ENCODE measurements around the gene GALNT2. TPM values are rescaled to one million over a fixed set of nuclear protein-coding genes. Genes with fewer than 3 reads are reported as not detected.

GALNT2 gene
- polyA plus RNA-seq, 2 donors = 11.2 to 15.3 TPM

DNA sequence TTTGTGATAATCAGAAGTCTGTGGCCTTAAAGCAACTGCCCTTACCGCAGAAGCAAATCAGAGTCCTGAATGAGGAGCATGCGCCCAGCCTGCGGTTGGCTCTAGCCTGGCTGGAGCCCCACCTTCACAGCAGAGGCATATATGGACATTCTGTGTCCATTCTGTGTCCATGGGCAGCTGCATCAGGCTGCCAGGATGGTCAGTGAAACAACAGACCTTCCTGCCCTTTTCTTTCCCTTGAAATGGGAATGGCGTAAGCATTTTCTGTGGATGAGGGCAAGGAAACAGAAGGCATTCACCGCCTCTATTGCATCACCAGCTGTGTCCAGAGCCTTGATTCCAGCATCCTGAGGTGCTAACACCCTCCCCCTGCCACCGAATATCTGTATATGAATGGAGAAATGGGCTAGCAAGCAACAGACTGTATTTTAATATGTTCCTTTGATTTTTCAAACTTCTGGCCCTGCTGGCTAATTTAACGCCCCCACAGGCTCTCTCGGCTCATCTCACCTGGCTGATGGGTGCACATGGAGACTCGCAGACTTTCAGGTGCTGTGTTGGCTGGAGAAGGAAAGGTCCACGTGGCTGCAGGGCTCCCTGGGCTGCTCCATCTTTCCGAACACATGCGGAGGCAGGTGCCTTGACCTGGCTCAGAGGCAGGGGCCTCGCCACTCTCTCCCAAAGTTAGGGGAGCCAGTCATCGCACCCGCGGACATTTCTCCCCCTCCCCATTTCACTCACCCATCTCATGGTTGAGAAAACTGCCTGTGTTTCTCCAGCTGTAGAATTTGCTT is 159.2 kb downstream of the GALNT2 start:
- Histone ChIP-seq H3K9me3 (ENCODE audit: control insufficient read depth in 2 of 2, insufficient read depth in 1 of 2, low read depth in 1 of 2, low read length in 1 of 2) (no peaks in the 10 kb centered on the region), H3K27me3 (ENCODE audit: control insufficient read depth in 1 of 2, insufficient read depth in 2 of 2, low read length in 2 of 2) (no peaks in the 10 kb centered on the region), H3K27ac (ENCODE audit: low read depth in 2 of 2, low read length in 1 of 2) (no peak overlapping the region), H3K4me1 (ENCODE audit: control insufficient read depth in 2 of 2, insufficient read depth in 2 of 2, low read length in 1 of 2) (no peaks in the 10 kb centered on the region), H3K36me3 (ENCODE audit: control insufficient read depth in 2 of 2, insufficient read depth in 2 of 2, low read length in 1 of 2) (no peaks in the 10 kb centered on the region), H3K4me3 (ENCODE audit: low read depth in 1 of 2, low read length in 2 of 2) (no peak overlapping the region)
- 88% methylated on average over 16 of the region's 16 CpGs for WGBS, 2 donors

DNA sequence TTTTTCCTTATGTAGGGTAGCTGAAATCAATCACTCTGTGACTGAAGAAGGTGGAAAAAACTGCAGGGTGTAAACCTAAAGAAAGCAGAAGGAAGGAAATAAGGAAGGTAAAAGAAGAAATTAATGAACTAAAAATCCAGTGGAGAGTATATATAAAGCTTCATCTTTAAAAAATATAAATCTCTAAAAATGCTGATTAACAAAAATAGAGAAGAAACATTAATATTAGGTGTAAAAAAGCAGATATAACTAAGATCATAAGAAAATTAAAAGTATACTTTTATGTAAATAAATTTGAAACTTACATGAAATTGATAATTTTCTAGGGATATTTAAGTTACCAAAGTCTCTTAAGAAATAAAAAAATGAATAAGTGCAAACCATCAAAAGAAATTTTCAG is 159.8 kb downstream of the GALNT2 start:
- H3K27ac ChIP-seq (ENCODE audit: low read depth in 2 of 2, low read length in 1 of 2) = no peak overlapping the region
- H3K4me1 ChIP-seq (ENCODE audit: control insufficient read depth in 2 of 2, insufficient read depth in 2 of 2, low read length in 1 of 2) = no peaks in the 10 kb centered on the region
- no peak overlapping the region for H3K4me3 ChIP-seq (ENCODE audit: low read depth in 1 of 2, low read length in 2 of 2)
- no peaks in the 10 kb centered on the region for H3K27me3 ChIP-seq (ENCODE audit: control insufficient read depth in 1 of 2, insufficient read depth in 2 of 2, low read length in 2 of 2)
- no peaks in the 10 kb centered on the region for H3K36me3 ChIP-seq (ENCODE audit: control insufficient read depth in 2 of 2, insufficient read depth in 2 of 2, low read length in 1 of 2)
- H3K9me3 ChIP-seq (ENCODE audit: control insufficient read depth in 2 of 2, insufficient read depth in 1 of 2, low read depth in 1 of 2, low read length in 1 of 2) = no peaks in the 10 kb centered on the region

DNA sequence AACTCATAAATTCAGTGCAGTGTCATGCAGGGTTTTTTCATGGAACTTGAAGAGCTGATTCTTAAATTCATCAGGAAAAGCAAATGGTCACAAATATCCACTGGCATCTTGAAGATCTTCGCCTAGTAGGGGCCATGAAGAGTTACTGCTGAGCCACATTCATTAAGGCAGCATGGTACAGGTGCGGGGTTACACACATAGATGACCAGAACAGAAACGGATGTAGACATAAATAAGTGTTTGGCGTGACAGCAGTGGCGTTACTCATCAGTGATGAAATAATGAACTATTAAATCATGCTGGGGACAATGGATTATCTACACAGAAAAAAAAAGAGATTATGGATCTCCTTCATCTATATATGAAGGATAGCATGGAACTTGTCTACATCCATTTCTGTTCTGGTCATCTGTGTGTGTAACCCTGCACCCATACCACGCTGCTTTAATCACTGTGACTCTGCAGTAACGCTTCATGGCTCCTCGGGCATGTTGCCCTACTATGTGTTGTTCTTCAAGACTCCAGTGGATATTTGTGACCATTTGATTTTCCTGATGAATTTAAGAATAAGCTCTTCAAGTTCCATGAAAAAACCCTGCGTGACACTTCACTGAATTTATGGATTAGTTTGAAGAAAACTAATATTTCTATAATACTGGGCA is 161.3 kb downstream of the GALNT2 start:
- Histone ChIP-seq H3K4me1 (ENCODE audit: control insufficient read depth in 2 of 2, insufficient read depth in 2 of 2, low read length in 1 of 2) (no peaks in the 10 kb centered on the region), H3K9me3 (ENCODE audit: control insufficient read depth in 2 of 2, insufficient read depth in 1 of 2, low read depth in 1 of 2, low read length in 1 of 2) (no peaks in the 10 kb centered on the region), H3K27me3 (ENCODE audit: control insufficient read depth in 1 of 2, insufficient read depth in 2 of 2, low read length in 2 of 2) (no peaks in the 10 kb centered on the region), H3K27ac (ENCODE audit: low read depth in 2 of 2, low read length in 1 of 2) (no peak overlapping the region), H3K4me3 (ENCODE audit: low read depth in 1 of 2, low read length in 2 of 2) (no peak overlapping the region), H3K36me3 (ENCODE audit: control insufficient read depth in 2 of 2, insufficient read depth in 2 of 2, low read length in 1 of 2) (no peaks in the 10 kb centered on the region)
- WGBS, 2 donors = 89 to 90% methylated on average over 9 of the region's 9 CpGs

DNA sequence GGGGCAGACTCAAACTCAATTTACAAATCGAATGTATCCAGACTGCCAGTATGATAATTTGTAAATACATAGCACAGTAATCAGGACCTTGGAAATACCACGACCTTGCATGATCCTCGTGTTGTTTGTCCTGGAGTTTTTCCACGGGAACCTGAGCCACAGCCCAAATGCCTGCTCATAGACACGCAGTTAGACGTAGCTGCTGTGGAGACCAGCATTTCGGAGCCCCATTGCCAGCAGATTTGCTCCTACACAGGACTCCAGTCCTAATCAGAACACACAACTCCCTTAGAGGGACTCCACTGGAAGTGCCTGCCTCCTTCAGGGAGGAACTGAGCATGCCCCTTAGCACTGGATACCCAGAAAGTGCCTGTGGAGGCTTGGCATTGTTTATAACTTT is 163.2 kb downstream of the GALNT2 start:
- Histone ChIP-seq H3K4me3 (ENCODE audit: low read depth in 1 of 2, low read length in 2 of 2) (no peak overlapping the region), H3K27ac (ENCODE audit: low read depth in 2 of 2, low read length in 1 of 2) (no peak overlapping the region), H3K27me3 (ENCODE audit: control insufficient read depth in 1 of 2, insufficient read depth in 2 of 2, low read length in 2 of 2) (no peaks in the 10 kb centered on the region), H3K4me1 (ENCODE audit: control insufficient read depth in 2 of 2, insufficient read depth in 2 of 2, low read length in 1 of 2) (no peaks in the 10 kb centered on the region), H3K9me3 (ENCODE audit: control insufficient read depth in 2 of 2, insufficient read depth in 1 of 2, low read depth in 1 of 2, low read length in 1 of 2) (no peaks in the 10 kb centered on the region), H3K36me3 (ENCODE audit: control insufficient read depth in 2 of 2, insufficient read depth in 2 of 2, low read length in 1 of 2) (no peaks in the 10 kb centered on the region)
- WGBS, 2 donors = 69 to 73% methylated on average over 7 of the region's 7 CpGs

DNA sequence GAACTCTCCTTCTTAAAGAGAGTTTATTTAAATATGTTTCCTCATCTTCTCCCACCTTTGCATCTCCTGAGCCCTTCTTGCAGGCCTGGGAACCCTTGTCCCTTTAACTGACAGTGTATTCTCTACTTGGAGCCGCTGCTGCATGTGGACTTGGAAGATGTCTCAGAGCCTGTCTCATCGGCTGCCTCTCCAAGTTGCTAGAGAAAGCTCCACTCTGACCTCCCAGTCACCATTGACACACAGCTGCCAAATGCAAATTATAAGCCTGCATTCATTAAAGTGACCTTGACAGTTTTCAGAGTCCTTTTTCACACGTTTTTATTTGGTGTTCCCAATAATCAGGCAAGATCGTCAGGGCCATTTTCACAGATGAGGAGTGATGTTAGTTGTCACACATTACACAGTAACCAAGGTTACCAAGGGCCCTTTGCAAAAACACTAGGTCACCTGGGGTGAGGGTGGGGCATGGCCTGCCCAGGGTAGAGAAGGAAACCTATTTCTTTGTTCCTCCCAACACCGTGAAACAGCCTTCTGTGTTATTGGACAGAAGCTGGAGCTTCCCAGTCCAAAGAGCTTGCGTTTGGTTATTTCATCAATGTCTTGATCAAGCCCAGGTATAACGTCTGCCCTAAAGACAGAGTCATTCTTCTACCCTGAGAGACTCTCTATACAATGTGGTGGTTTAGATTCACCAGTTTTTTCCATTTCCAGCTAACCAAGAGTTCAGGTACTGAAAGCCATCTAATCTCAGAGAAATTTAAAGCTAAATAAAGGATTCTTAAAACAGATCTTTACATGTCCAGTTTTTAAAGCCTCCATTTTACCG is 164.1 kb downstream of the GALNT2 start:
- Histone ChIP-seq H3K9me3 (ENCODE audit: control insufficient read depth in 2 of 2, insufficient read depth in 1 of 2, low read depth in 1 of 2, low read length in 1 of 2) (no peaks in the 10 kb centered on the region), H3K27ac (ENCODE audit: low read depth in 2 of 2, low read length in 1 of 2) (no peak overlapping the region), H3K27me3 (ENCODE audit: control insufficient read depth in 1 of 2, insufficient read depth in 2 of 2, low read length in 2 of 2) (no peaks in the 10 kb centered on the region), H3K36me3 (ENCODE audit: control insufficient read depth in 2 of 2, insufficient read depth in 2 of 2, low read length in 1 of 2) (peaks cover 0 to 3% of the 10 kb centered on the region in 2 donors), H3K4me3 (ENCODE audit: low read depth in 1 of 2, low read length in 2 of 2) (no peak overlapping the region), H3K4me1 (ENCODE audit: control insufficient read depth in 2 of 2, insufficient read depth in 2 of 2, low read length in 1 of 2) (no peaks in the 10 kb centered on the region)
- 68 to 77% methylated on average over 8 of the region's 8 CpGs for WGBS, 2 donors

DNA sequence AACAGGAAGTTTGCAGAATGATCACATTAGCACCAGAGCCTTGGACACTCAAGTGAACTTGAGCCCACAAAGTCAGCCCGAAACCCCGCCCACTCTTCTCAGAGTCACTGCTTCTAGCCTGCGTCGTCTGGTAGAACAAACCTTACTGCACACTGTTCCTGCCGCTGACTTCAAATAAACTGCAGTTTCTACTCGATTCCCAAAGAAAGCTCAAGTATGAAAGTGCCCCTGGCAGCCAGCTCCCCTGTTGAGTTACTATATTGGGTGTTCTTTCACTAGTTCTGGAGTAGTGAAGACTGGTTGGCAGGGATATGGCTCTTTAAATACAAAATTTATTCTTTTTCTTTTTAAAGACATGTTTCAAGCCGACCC is 164.7 kb downstream of the GALNT2 start:
- no peaks in the 10 kb centered on the region for H3K9me3 ChIP-seq (ENCODE audit: control insufficient read depth in 2 of 2, insufficient read depth in 1 of 2, low read depth in 1 of 2, low read length in 1 of 2)
- no peak overlapping the region for H3K27ac ChIP-seq (ENCODE audit: low read depth in 2 of 2, low read length in 1 of 2)
- H3K4me1 ChIP-seq (ENCODE audit: control insufficient read depth in 2 of 2, insufficient read depth in 2 of 2, low read length in 1 of 2) = no peaks in the 10 kb centered on the region
- peaks cover 0 to 3% of the 10 kb centered on the region in 2 donors for H3K36me3 ChIP-seq (ENCODE audit: control insufficient read depth in 2 of 2, insufficient read depth in 2 of 2, low read length in 1 of 2)
- H3K27me3 ChIP-seq (ENCODE audit: control insufficient read depth in 1 of 2, insufficient read depth in 2 of 2, low read length in 2 of 2) = no peaks in the 10 kb centered on the region
- no peak overlapping the region for H3K4me3 ChIP-seq (ENCODE audit: low read depth in 1 of 2, low read length in 2 of 2)
- 49 to 67% methylated on average over 7 of the region's 7 CpGs for WGBS, 2 donors

DNA sequence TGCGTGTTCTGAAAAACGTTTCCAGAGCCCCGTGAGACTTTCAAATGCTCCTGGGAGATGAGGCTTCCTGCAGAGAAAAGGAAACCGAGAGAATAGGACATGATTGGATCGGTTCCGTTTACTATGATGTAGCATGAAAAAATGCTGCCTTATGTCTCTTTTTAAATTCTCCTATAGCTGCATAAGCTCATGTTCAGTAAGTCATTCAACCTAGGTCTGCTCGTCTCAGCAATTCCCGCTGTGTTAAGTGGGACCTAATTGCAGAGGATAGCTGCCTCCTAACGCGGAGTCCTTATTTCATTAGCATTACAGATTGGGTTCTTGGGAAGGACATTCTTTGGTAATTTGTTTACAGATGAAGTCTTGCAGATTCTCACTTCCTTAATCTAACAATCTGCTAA is 165.3 kb downstream of the GALNT2 start:
- Histone ChIP-seq H3K4me1 (ENCODE audit: control insufficient read depth in 2 of 2, insufficient read depth in 2 of 2, low read length in 1 of 2) (no peaks in the 10 kb centered on the region), H3K27ac (ENCODE audit: low read depth in 2 of 2, low read length in 1 of 2) (no peak overlapping the region), H3K27me3 (ENCODE audit: control insufficient read depth in 1 of 2, insufficient read depth in 2 of 2, low read length in 2 of 2) (no peaks in the 10 kb centered on the region), H3K9me3 (ENCODE audit: control insufficient read depth in 2 of 2, insufficient read depth in 1 of 2, low read depth in 1 of 2, low read length in 1 of 2) (no peaks in the 10 kb centered on the region), H3K4me3 (ENCODE audit: low read depth in 1 of 2, low read length in 2 of 2) (no peak overlapping the region), H3K36me3 (ENCODE audit: control insufficient read depth in 2 of 2, insufficient read depth in 2 of 2, low read length in 1 of 2) (peaks cover 0 to 3% of the 10 kb centered on the region in 2 donors)
- 85% methylated on average over 10 of the region's 10 CpGs for WGBS, 2 donors

DNA sequence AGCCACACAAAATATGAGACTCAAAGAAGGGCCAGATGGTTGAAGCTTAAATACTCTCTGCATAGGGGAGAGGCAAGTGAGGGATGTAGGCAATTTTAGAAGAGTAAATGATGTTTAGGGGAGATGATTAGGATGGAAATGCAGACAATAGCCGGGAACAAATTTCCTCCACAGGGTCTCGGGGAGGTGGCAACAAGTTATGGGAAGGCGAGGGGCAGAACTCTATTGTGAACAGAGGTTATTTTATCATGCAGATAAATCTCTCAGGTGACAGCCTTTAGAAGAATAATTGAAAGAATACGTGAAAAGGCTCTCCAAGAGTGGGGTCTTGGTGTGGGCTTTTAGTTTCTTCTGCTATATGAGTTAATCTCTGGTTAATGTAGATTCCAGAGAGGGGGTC is 166.7 kb downstream of the GALNT2 start:
- WGBS, 2 donors = 97 to 98% methylated on average over 4 of the region's 4 CpGs
- H3K4me1 ChIP-seq (ENCODE audit: control insufficient read depth in 2 of 2, insufficient read depth in 2 of 2, low read length in 1 of 2) = no peaks in the 10 kb centered on the region
- H3K9me3 ChIP-seq (ENCODE audit: control insufficient read depth in 2 of 2, insufficient read depth in 1 of 2, low read depth in 1 of 2, low read length in 1 of 2) = no peaks in the 10 kb centered on the region
- no peak overlapping the region for H3K27ac ChIP-seq (ENCODE audit: low read depth in 2 of 2, low read length in 1 of 2)
- H3K36me3 ChIP-seq (ENCODE audit: control insufficient read depth in 2 of 2, insufficient read depth in 2 of 2, low read length in 1 of 2) = peaks cover 0 to 3% of the 10 kb centered on the region in 2 donors
- H3K27me3 ChIP-seq (ENCODE audit: control insufficient read depth in 1 of 2, insufficient read depth in 2 of 2, low read length in 2 of 2) = no peaks in the 10 kb centered on the region
- no peak overlapping the region for H3K4me3 ChIP-seq (ENCODE audit: low read depth in 1 of 2, low read length in 2 of 2)

DNA sequence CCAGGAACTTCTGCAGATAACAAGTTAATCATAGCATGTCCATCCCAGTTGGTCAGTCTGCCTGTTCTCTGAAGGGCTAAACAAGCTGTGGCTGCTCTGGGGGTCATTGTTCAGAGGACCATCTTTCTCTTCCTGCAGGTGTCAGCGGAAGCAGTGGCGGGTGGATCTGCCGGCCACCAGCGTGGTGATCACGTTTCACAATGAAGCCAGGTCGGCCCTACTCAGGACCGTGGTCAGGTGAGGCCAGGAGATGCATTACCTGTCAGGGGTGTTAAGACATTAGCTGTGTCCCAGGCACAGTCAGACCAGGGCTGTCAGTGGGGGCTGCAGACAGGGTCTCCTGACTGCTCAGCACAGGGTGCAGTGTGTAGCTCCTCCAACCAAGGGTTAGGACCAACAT is 168.8 kb downstream of the GALNT2 start:
- Histone ChIP-seq H3K27me3 (ENCODE audit: control insufficient read depth in 1 of 2, insufficient read depth in 2 of 2, low read length in 2 of 2) (no peaks in the 10 kb centered on the region), H3K36me3 (ENCODE audit: control insufficient read depth in 2 of 2, insufficient read depth in 2 of 2, low read length in 1 of 2) (peaks cover 0 to 3% of the 10 kb centered on the region in 2 donors), H3K4me3 (ENCODE audit: low read depth in 1 of 2, low read length in 2 of 2) (no peak overlapping the region), H3K9me3 (ENCODE audit: control insufficient read depth in 2 of 2, insufficient read depth in 1 of 2, low read depth in 1 of 2, low read length in 1 of 2) (no peaks in the 10 kb centered on the region), H3K27ac (ENCODE audit: low read depth in 2 of 2, low read length in 1 of 2) (no peak overlapping the region), H3K4me1 (ENCODE audit: control insufficient read depth in 2 of 2, insufficient read depth in 2 of 2, low read length in 1 of 2) (no peaks in the 10 kb centered on the region)
- 89 to 94% methylated on average over 7 of the region's 7 CpGs for WGBS, 2 donors
